IMR-90 (cell line): Measurements from ENCODE around the gene PPP1R1C. TPM values are rescaled to one million over a fixed set of nuclear protein-coding genes. Genes with fewer than 3 reads are reported as not detected.

Source experiments
- ATAC-seq: fragments of 200-7000 bp; cut with Tn5 transposase; 2 replicates; pipeline ENCODE4 v1.9.1; 2020; ENCODE audit warnings: low read depth, mild to moderate bottlenecking, moderate library complexity
- BruUV-seq: library from RNA; stranded (reverse); fragments of 400-500 nt; replicated peaks from 2 replicates; lab custom pipeline; 2021; lab: Mats Ljungman, UMichigan
- CTCF ChIA-PET: fragments of 300-600 bp; formaldehyde crosslinking; extraction: SDS; loops from one replicate; lab custom pipeline; 2021; ENCODE audit warnings: antibody characterized with exemption; lab: Yijun Ruan, JAX
- POLR2A ChIA-PET: fragments of 300-600 bp; sonication (Branson Sonifier 250); formaldehyde crosslinking; loops from one replicate; lab custom pipeline; 2022; ENCODE audit warnings: antibody characterized with exemption; ENCODE audit not compliant: unreplicated experiment; lab: Charles Lee
- DNase-seq: peaks from one replicate; pipeline ENCODE4 v3.0.0; 2013
- H2AFZ ChIP-seq: replicated peaks from 2 replicates; pipeline ENCODE3; 2013; ENCODE audit warnings: low read length, mild to moderate bottlenecking; ENCODE audit not compliant: poor library complexity
- H2AK5ac ChIP-seq: 2 replicates; pipeline ENCODE4 v1.6.1; 2013; ENCODE audit warnings: low read depth, low read length, inconsistent platforms
- H2AK9ac ChIP-seq: replicated peaks from 2 replicates; pipeline ENCODE3; 2013; ENCODE audit warnings: mild to moderate bottlenecking, low read depth, low read length, moderate library complexity; ENCODE audit not compliant: poor library complexity
- H2BK120ac ChIP-seq: 2 replicates; pipeline ENCODE4 v1.6.1; 2013; ENCODE audit warnings: low read depth, low read length, inconsistent platforms
- H2BK15ac ChIP-seq: 3 replicates; pipeline ENCODE4 v1.6.1; 2013; ENCODE audit warnings: low read depth, low read length, inconsistent platforms
- H2BK20ac ChIP-seq: 2 replicates; pipeline ENCODE4 v1.6.1; 2013; ENCODE audit warnings: low read depth, mild to moderate bottlenecking, inconsistent platforms, low read length, moderate library complexity
- H2BK5ac ChIP-seq: 2 replicates; pipeline ENCODE4 v1.6.1; 2013; ENCODE audit warnings: mild to moderate bottlenecking, low read depth, low read length, inconsistent platforms; ENCODE audit not compliant: poor library complexity, severe bottlenecking
- H3K14ac ChIP-seq: replicated peaks from 2 replicates; pipeline ENCODE4 v1.6.1; 2013; ENCODE audit warnings: low read depth, low read length, inconsistent platforms
- H3K18ac ChIP-seq: 2 replicates; pipeline ENCODE4 v1.6.1; 2013; ENCODE audit warnings: low read depth, low read length, control low read depth
- H3K23ac ChIP-seq: 2 replicates; pipeline ENCODE4 v1.6.1; 2013; ENCODE audit warnings: low read depth, low read length, inconsistent platforms
- H3K27ac ChIP-seq: 2 replicates; pipeline ENCODE4 v1.5.1; 2013; ENCODE audit warnings: mild to moderate bottlenecking, control low read depth, low read length; ENCODE audit not compliant: insufficient read depth
- H3K27me3 ChIP-seq: 2 replicates; pipeline ENCODE4 v1.6.1; 2013; ENCODE audit warnings: low read length; ENCODE audit not compliant: control insufficient read depth, insufficient read depth
- H3K36me3 ChIP-seq: 2 replicates; pipeline ENCODE4 v1.6.1; 2013; ENCODE audit warnings: low read length, mixed read lengths; ENCODE audit not compliant: control insufficient read depth, insufficient read depth
- H3K4ac ChIP-seq: 2 replicates; pipeline ENCODE4 v1.6.1; 2013; ENCODE audit warnings: low read depth, low read length, inconsistent platforms
- H3K4me1 ChIP-seq: 2 replicates; pipeline ENCODE4 v1.6.1; 2013; ENCODE audit warnings: low read length, mixed read lengths; ENCODE audit not compliant: control insufficient read depth, insufficient read depth
- H3K4me2 ChIP-seq: 2 replicates; pipeline ENCODE4 v1.6.1; 2013; ENCODE audit warnings: low read depth, mild to moderate bottlenecking, control low read depth, low read length, moderate library complexity
- H3K4me3 ChIP-seq: 2 replicates; pipeline ENCODE4 v1.5.1; 2013; ENCODE audit warnings: low read depth, mild to moderate bottlenecking, control low read depth, low read length, moderate library complexity; ENCODE audit not compliant: insufficient read depth
- H3K56ac ChIP-seq: 2 replicates; pipeline ENCODE4 v1.6.1; 2013; ENCODE audit warnings: low read length, inconsistent platforms; ENCODE audit not compliant: insufficient read depth; ENCODE audit errors: extremely low read depth
- H3K79me1 ChIP-seq, 2 experiments: 2 replicates each; pipeline ENCODE4 v1.6.1; 2013; ENCODE audit warnings: low read length in 2 of 2, inconsistent platforms in 1 of 2, low read depth in 1 of 2
- H3K9ac ChIP-seq: 2 replicates; pipeline ENCODE4 v1.6.1; 2013; ENCODE audit warnings: low read depth, low read length, control low read depth
- H3K9me1 ChIP-seq: 2 replicates; pipeline ENCODE4 v1.6.1; 2013; ENCODE audit warnings: low read length, inconsistent platforms; ENCODE audit not compliant: insufficient read depth
- H3K9me3 ChIP-seq: 2 replicates; pipeline ENCODE4 v1.6.1; 2013; ENCODE audit warnings: low read length; ENCODE audit not compliant: control insufficient read depth, insufficient read depth
- H4K20me1 ChIP-seq: 2 replicates; pipeline ENCODE4 v1.6.1; 2013; ENCODE audit warnings: low read length, inconsistent platforms; ENCODE audit not compliant: insufficient read depth
- H4K5ac ChIP-seq: 2 replicates; pipeline ENCODE4 v1.6.1; 2013; ENCODE audit warnings: mild to moderate bottlenecking, low read depth, low read length, control low read depth
- H4K8ac ChIP-seq, 2 experiments: 2 replicates each; pipeline ENCODE4 v1.6.1; 2013; ENCODE audit warnings: low read depth in 2 of 2, low read length in 2 of 2, control low read depth in 1 of 2, inconsistent platforms in 1 of 2
- H4K91ac ChIP-seq: 2 replicates; pipeline ENCODE4 v1.6.1; 2013; ENCODE audit warnings: low read depth, low read length, inconsistent platforms; ENCODE audit not compliant: insufficient read depth
- CEBPB ChIP-seq: IDR thresholded peaks from 2 replicates; pipeline ENCODE4 v1.6.1; 2012; ENCODE audit warnings: low read depth, low read length, improper control_type of control experiment
- CHD1 ChIP-seq: IDR thresholded peaks from 2 replicates; pipeline ENCODE4 v1.6.1; 2012; ENCODE audit warnings: low read depth, low read length, improper control_type of control experiment
- CTCF ChIP-seq: conservative IDR thresholded peaks from 2 replicates; pipeline ENCODE4 v1.5.1; 2012; ENCODE audit warnings: mild to moderate bottlenecking, low read depth, low read length, improper control_type of control experiment
- ELK1 ChIP-seq: fragments of 150-350 bp; IDR thresholded peaks from 2 replicates; pipeline ENCODE4 v1.6.1; 2016; ENCODE audit warnings: low read depth, mild to moderate bottlenecking, low read length, moderate library complexity, borderline replicate concordance
- FOS ChIP-seq: fragments of 150-350 bp; IDR thresholded peaks from 2 replicates; pipeline ENCODE4 v1.6.1; 2016; ENCODE audit warnings: low read depth, low read length
- MAFK ChIP-seq: IDR thresholded peaks from 2 replicates; pipeline ENCODE4 v1.6.1; 2012; ENCODE audit warnings: low read depth, low read length, improper control_type of control experiment
- MAZ ChIP-seq: IDR thresholded peaks from 2 replicates; pipeline ENCODE4 v1.6.1; 2012; ENCODE audit warnings: low read depth, mild to moderate bottlenecking, low read length, improper control_type of control experiment, moderate library complexity, borderline replicate concordance
- MXI1 ChIP-seq: IDR thresholded peaks from 2 replicates; pipeline ENCODE4 v1.6.1; 2012; ENCODE audit warnings: low read depth, mild to moderate bottlenecking, low read length, moderate library complexity, borderline replicate concordance
- NFE2L2 ChIP-seq: fragments of 150-350 bp; IDR thresholded peaks from 2 replicates; pipeline ENCODE4 v1.6.1; 2016; ENCODE audit warnings: low read depth, mild to moderate bottlenecking, low read length
- POLR2A ChIP-seq: IDR thresholded peaks from 2 replicates; pipeline ENCODE4 v1.6.1; 2012; ENCODE audit warnings: mild to moderate bottlenecking, low read depth, low read length
- RAD21 ChIP-seq: IDR thresholded peaks from 2 replicates; pipeline ENCODE4 v1.6.1; 2012; ENCODE audit warnings: low read length, improper control_type of control experiment
- RCOR1 ChIP-seq: IDR thresholded peaks from 2 replicates; pipeline ENCODE4 v1.6.1; 2012; ENCODE audit warnings: mild to moderate bottlenecking, low read length, improper control_type of control experiment; ENCODE audit not compliant: insufficient replicate concordance
- RFX5 ChIP-seq: IDR thresholded peaks from 2 replicates; pipeline ENCODE4 v1.8.0; 2012; ENCODE audit warnings: low read depth, mild to moderate bottlenecking, low read length, moderate library complexity
- SMC3 ChIP-seq: fragments of 150-350 bp; IDR thresholded peaks from 2 replicates; pipeline ENCODE4 v1.6.1; 2016; ENCODE audit warnings: low read depth, mild to moderate bottlenecking, antibody characterized with exemption, low read length, moderate library complexity
- WGBS, 2 experiments: methylation state at CpG; one replicate each; pipeline versions ENCODE4 v1.1.5 to v1.1.7; 2013; ENCODE audit warnings: missing lambda C conversion rate in 2 of 2; ENCODE audit not compliant: insufficient read length in 1 of 2; ENCODE audit errors: extremely low coverage in 2 of 2; 5-methylcytosine and 5-hydroxymethylcytosine counted together
- dilution Hi-C: fragments of 300-500 bp; cut with HindIII; formaldehyde crosslinking; loops from one replicate; pipeline ENCODE4 v1.14.3; 2018; ENCODE audit warnings: low sequenced_read_pairs; ENCODE audit not compliant: unreplicated experiment
- in situ Hi-C: fragments of 300-500 bp; cut with MboI; formaldehyde crosslinking; loops from 3 replicates; pipeline ENCODE4 v1.14.3; 2019; ENCODE audit warnings: low sequenced_read_pairs, inconsistent platforms, mixed read lengths
- intact Hi-C: fragments of 100-400 bp; cut with micrococcal nuclease; formaldehyde crosslinking; loops from 2 replicates; pipeline ENCODE4 v1.10.0; 2022
- polyA plus RNA-seq, 3 experiments: library from polyadenylated mRNA; depleted of rRNA; stranded (reverse); fragments of >200 nt; gene quantifications; 2 replicates each; pipeline ENCODE4 v1.2.3, GENCODE V29; 2012; ENCODE audit warnings: low replicate concordance in 1 of 3
- total RNA-seq: library from RNA; depleted of rRNA; stranded (reverse); fragments of >200 nt; gene quantifications from 2 replicates; pipeline ENCODE4 v1.2.3, GENCODE V29; 2012
- TF ChIP-seq, protein P1 (sequence below): fragments of 150-350 bp; IDR thresholded peaks from 2 replicates; pipeline ENCODE4 v1.6.1; 2017; ENCODE audit warnings: mild to moderate bottlenecking, antibody characterized with exemption, low read length, low read depth

Gene PPP1R1C
- total and polyA plus RNA-seq, 2 of the 4 experiments (the other 2 are of a cell fraction): 0.10 to 0.36 TPM

DNA sequence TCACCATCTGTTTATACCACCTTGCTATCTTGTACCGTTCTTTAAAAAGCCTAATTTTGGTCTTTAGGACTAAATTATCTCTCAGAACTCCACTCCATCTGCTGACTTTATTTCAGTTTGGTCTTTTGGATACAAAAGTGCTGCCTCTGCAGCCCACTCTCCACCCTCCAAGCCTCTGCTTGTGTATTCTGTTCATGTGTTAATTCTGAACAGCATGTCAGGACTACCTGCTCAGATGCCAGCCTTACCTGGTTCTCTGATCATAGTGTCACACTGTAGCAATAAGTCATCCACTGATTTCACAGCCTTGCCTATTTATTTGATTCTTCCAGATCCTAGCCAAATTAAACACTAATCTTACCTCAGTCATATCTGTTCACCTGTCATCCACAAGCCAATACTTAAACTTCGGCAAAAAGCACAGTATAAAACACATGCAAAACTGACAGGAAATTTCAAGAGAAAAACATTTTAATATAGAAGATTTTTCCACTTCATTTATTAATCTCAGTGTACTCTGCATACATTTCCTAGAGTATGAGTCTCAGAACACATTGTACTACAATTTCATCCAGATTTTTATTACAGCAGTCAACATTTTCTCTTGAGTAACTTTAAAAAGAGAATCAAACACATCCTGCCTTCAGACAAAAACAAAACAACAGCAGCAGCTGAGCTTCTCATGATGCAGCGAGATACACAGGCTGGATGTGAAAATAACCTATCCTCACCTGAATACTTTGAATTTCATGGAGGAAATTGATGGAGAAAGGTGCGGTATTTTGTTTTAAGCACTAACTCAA is 64.9 kb downstream of the PPP1R1C start:
- CTCF ChIA-PET: no interaction called here
- Histone ChIP-seq H3K4me2 (no peak overlapping the region), H3K4ac (no peak overlapping the region), H3K9me1 (no peaks in the 10 kb centered on the region), H2BK15ac (no peak overlapping the region), H2AK5ac (no peak overlapping the region), H2AK9ac (no peak overlapping the region), H3K14ac (no peak overlapping the region), H3K9ac (no peak overlapping the region), H3K23ac (no peak overlapping the region), H3K27me3 (no peaks in the 10 kb centered on the region), H3K36me3 (no peaks in the 10 kb centered on the region), H4K8ac (no peak overlapping the region), H4K5ac (no peak overlapping the region), H3K9me3 (no peaks in the 10 kb centered on the region), H3K18ac (no peak overlapping the region), H4K91ac (no peak overlapping the region), H3K79me1 (no peaks in the 10 kb centered on the region), H3K56ac (no peak overlapping the region), H2BK20ac (no peak overlapping the region; the same call in 1 of the 2 replicates), H3K4me3 (no peak overlapping the region), H2BK5ac (no peak overlapping the region), H2AFZ (no peak overlapping the region), H3K27ac (no peak overlapping the region), H2BK120ac (no peak overlapping the region), H3K4me1 (no peaks in the 10 kb centered on the region), H4K20me1 (no peaks in the 10 kb centered on the region)
- dilution Hi-C loops: no loop called here
- POLR2A ChIA-PET: no interaction called here
- WGBS, 2 experiments: 100% methylated on average over 1 of the region's 4 CpGs; no CpG with 5 or more reads in 1 of the 2 experiments
- intact Hi-C loops: no loop called here
- no TSS peak for BruUV-seq
- DNase-seq (no peak), ATAC-seq (no peak)
- in situ Hi-C loops: no loop called here
- TF ChIP-seq NFE2L2: no peak
- TF ChIP-seq MAFK: no peak
- no peak for TF ChIP-seq CHD1
- no peak for TF ChIP-seq POLR2A
- TF ChIP-seq MAZ: no peak
- no peak for TF ChIP-seq ELK1
- TF ChIP-seq CEBPB: no peak
- no peak for TF ChIP-seq RCOR1
- TF ChIP-seq RAD21: no peak
- no peak for TF ChIP-seq MXI1
- no peak for TF ChIP-seq CTCF
- no peak for TF ChIP-seq FOS
- no peak for TF ChIP-seq SMC3
- TF ChIP-seq, protein P1, sequence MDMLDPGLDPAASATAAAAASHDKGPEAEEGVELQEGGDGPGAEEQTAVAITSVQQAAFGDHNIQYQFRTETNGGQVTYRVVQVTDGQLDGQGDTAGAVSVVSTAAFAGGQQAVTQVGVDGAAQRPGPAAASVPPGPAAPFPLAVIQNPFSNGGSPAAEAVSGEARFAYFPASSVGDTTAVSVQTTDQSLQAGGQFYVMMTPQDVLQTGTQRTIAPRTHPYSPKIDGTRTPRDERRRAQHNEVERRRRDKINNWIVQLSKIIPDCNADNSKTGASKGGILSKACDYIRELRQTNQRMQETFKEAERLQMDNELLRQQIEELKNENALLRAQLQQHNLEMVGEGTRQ: no peak
- no peak for TF ChIP-seq RFX5
